HEK293 (cell line): ENCODE measurements around the gene ADCY7.

Source experiments
- CTCF ChIA-PET: fragments of 350-600 bp; formaldehyde crosslinking; extraction: SDS; loops from one replicate; lab custom pipeline; 2021; ENCODE audit warnings: antibody characterized with exemption; lab: Yijun Ruan, JAX
- POLR2A ChIA-PET: fragments of 300-600 bp; formaldehyde crosslinking; extraction: SDS; loops from one replicate; lab custom pipeline; 2020; ENCODE audit warnings: antibody characterized with exemption, inconsistent platforms; lab: Yijun Ruan, JAX
- H3K27ac ChIP-seq: fragments of 200-500 bp; sonication (Bioruptor generic); 2 replicates; pipeline ENCODE4 v1.5.1; 2014; ENCODE audit warnings: low read depth, low read length, control low read depth, inconsistent platforms; ENCODE audit errors: extremely low read depth
- H3K36me3 ChIP-seq, 2 experiments: fragments of 200-500 bp in 1 of 2; sonication (Bioruptor generic) in 1 of 2; 1 replicate in 1 of 2; 2 replicates in 1 of 2; pipeline ENCODE4 v1.5.1; 2014 to 2017; ENCODE audit warnings: inconsistent platforms in 2 of 2, low read length in 2 of 2; ENCODE audit not compliant: control insufficient read depth in 2 of 2, insufficient read depth in 1 of 2
- H3K4me1 ChIP-seq: fragments of 200-500 bp; sonication (Bioruptor generic); 2 replicates; pipeline ENCODE4 v1.5.1; 2014; ENCODE audit warnings: mild to moderate bottlenecking, low read length, inconsistent platforms; ENCODE audit not compliant: control insufficient read depth, insufficient read depth
- H3K4me3 ChIP-seq: 2 replicates; pipeline ENCODE4 v1.5.1; 2011; ENCODE audit warnings: low read depth, mild to moderate bottlenecking, control low read depth, low read length, moderate library complexity
- H3K9me3 ChIP-seq: fragments of 200-500 bp; sonication (Bioruptor generic); 2 replicates; pipeline ENCODE4 v1.5.1; 2014; ENCODE audit warnings: low read depth, low read length, inconsistent platforms; ENCODE audit not compliant: control insufficient read depth, insufficient read depth
- CTCF ChIP-seq: fragments of 450-650 bp; formaldehyde crosslinking; IDR thresholded peaks from 2 replicates; pipeline ENCODE4 v1.5.1; 2016; ENCODE audit warnings: missing biosample characterization, missing genetic modification characterization
- GLIS1 ChIP-seq: fragments of 450-650 bp; formaldehyde crosslinking; IDR thresholded peaks from 2 replicates; pipeline ENCODE4 v1.5.1; 2016; ENCODE audit warnings: missing biosample characterization, missing genetic modification characterization
- TCF7L2 ChIP-seq: IDR thresholded peaks from 2 replicates; pipeline ENCODE4 v1.6.1; 2011; ENCODE audit warnings: low read depth, mild to moderate bottlenecking, inconsistent platforms, low read length, moderate library complexity, borderline replicate concordance
- TRIM28 ChIP-seq: IDR thresholded peaks from 2 replicates; pipeline ENCODE4 v1.6.1; 2011; ENCODE audit warnings: low read length, control low read depth, borderline replicate concordance
- ZBTB26 ChIP-seq: fragments of 450-650 bp; formaldehyde crosslinking; optimal IDR thresholded peaks from 2 replicates; pipeline ENCODE3; 2016; ENCODE audit warnings: missing biosample characterization, mild to moderate bottlenecking, missing genetic modification characterization
- ZIC2 ChIP-seq: fragments of 450-650 bp; formaldehyde crosslinking; IDR thresholded peaks from 2 replicates; pipeline ENCODE4 v1.5.1; 2016; ENCODE audit warnings: missing biosample characterization, missing genetic modification characterization
- ZNF214 ChIP-seq: fragments of 450-650 bp; formaldehyde crosslinking; IDR thresholded peaks from 2 replicates; pipeline ENCODE4 v1.5.1; 2017; ENCODE audit warnings: missing biosample characterization, mild to moderate bottlenecking, missing genetic modification characterization, borderline replicate concordance
- ZNF23 ChIP-seq: fragments of 450-650 bp; formaldehyde crosslinking; IDR thresholded peaks from 2 replicates; pipeline ENCODE4 v1.5.1; 2016; ENCODE audit warnings: missing biosample characterization, missing genetic modification characterization, borderline replicate concordance
- ZNF391 ChIP-seq: fragments of 450-650 bp; formaldehyde crosslinking; IDR thresholded peaks from 2 replicates; pipeline ENCODE4 v1.5.1; 2016; ENCODE audit warnings: low read depth, missing biosample characterization, missing genetic modification characterization, borderline replicate concordance
- ZNF394 ChIP-seq: fragments of 450-650 bp; formaldehyde crosslinking; IDR thresholded peaks from 2 replicates; pipeline ENCODE4 v1.5.1; 2016; ENCODE audit warnings: missing biosample characterization, missing genetic modification characterization, mild to moderate bottlenecking, moderate library complexity, borderline replicate concordance
- ZNF48 ChIP-seq: fragments of 450-650 bp; formaldehyde crosslinking; IDR thresholded peaks from 2 replicates; pipeline ENCODE4 v1.5.1; 2016; ENCODE audit warnings: missing biosample characterization, missing genetic modification characterization
- ZNF488 ChIP-seq: fragments of 450-650 bp; formaldehyde crosslinking; IDR thresholded peaks from 2 replicates; pipeline ENCODE4 v1.5.1; 2016; ENCODE audit warnings: missing biosample characterization, missing genetic modification characterization
- ZNF501 ChIP-seq: fragments of 450-650 bp; formaldehyde crosslinking; IDR thresholded peaks from 2 replicates; pipeline ENCODE4 v1.5.1; 2016; ENCODE audit warnings: missing biosample characterization, missing genetic modification characterization
- ZNF558 ChIP-seq: fragments of 450-650 bp; formaldehyde crosslinking; IDR thresholded peaks from 2 replicates; pipeline ENCODE4 v1.5.1; 2016; ENCODE audit warnings: missing biosample characterization, missing genetic modification characterization
- TF ChIP-seq, protein P1 (sequence below): fragments of 450-650 bp; formaldehyde crosslinking; IDR thresholded peaks from 2 replicates; pipeline ENCODE4 v1.5.1; 2016; ENCODE audit warnings: missing biosample characterization, missing genetic modification characterization
- TF ChIP-seq, protein P2 (sequence below): fragments of 450-650 bp; formaldehyde crosslinking; conservative IDR thresholded peaks from 2 replicates; pipeline ENCODE4 v1.5.1; 2016; ENCODE audit warnings: low read depth, missing biosample characterization, missing genetic modification characterization
- TF ChIP-seq, protein P3 (sequence below): fragments of 450-650 bp; formaldehyde crosslinking; IDR thresholded peaks from 2 replicates; pipeline ENCODE4 v1.5.1; 2016; ENCODE audit warnings: missing biosample characterization, missing genetic modification characterization
- TF ChIP-seq, protein P4 (sequence below): fragments of 450-650 bp; formaldehyde crosslinking; IDR thresholded peaks from 2 replicates; pipeline ENCODE4 v1.5.1; 2017; ENCODE audit warnings: missing biosample characterization, missing genetic modification characterization

The ADCY7 gene

GRCh38 chr16:50298075-50298460 is 31.7 kb downstream of the ADCY7 start (continued):
- TF ChIP-seq, protein P1, sequence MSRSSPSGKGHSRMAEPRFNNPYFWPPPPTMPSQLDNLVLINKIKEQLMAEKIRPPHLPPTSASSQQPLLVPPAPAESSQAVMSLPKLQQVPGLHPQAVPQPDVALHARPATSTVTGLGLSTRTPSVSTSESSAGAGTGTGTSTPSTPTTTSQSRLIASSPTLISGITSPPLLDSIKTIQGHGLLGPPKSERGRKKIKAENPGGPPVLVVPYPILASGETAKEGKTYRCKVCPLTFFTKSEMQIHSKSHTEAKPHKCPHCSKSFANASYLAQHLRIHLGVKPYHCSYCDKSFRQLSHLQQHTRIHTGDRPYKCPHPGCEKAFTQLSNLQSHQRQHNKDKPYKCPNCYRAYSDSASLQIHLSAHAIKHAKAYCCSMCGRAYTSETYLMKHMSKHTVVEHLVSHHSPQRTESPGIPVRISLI (tag by site-specific recombination): no peak
- TF ChIP-seq ZIC2: no peak
- TF ChIP-seq, protein P2, sequence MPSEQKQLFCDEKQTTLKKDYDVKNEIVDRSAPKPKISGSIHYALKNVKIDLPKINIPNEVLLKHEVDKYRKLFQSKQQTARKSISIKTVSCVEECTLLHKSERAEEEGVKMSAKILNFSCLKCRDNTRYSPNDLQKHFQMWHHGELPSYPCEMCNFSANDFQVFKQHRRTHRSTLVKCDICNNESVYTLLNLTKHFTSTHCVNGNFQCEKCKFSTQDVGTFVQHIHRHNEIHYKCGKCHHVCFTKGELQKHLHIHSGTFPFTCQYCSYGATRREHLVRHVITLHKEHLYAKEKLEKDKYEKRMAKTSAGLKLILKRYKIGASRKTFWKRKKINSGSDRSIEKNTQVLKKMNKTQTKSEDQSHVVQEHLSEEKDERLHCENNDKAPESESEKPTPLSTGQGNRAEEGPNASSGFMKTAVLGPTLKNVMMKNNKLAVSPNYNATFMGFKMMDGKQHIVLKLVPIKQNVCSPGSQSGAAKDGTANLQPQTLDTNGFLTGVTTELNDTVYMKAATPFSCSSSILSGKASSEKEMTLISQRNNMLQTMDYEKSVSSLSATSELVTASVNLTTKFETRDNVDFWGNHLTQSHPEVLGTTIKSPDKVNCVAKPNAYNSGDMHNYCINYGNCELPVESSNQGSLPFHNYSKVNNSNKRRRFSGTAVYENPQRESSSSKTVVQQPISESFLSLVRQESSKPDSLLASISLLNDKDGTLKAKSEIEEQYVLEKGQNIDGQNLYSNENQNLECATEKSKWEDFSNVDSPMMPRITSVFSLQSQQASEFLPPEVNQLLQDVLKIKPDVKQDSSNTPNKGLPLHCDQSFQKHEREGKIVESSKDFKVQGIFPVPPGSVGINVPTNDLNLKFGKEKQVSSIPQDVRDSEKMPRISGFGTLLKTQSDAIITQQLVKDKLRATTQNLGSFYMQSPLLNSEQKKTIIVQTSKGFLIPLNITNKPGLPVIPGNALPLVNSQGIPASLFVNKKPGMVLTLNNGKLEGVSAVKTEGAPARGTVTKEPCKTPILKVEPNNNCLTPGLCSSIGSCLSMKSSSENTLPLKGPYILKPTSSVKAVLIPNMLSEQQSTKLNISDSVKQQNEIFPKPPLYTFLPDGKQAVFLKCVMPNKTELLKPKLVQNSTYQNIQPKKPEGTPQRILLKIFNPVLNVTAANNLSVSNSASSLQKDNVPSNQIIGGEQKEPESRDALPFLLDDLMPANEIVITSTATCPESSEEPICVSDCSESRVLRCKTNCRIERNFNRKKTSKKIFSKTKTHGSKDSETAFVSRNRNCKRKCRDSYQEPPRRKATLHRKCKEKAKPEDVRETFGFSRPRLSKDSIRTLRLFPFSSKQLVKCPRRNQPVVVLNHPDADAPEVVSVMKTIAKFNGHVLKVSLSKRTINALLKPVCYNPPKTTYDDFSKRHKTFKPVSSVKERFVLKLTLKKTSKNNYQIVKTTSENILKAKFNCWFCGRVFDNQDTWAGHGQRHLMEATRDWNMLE (tag by site-specific recombination): no peak
- no peak for TF ChIP-seq TRIM28
- TF ChIP-seq ZNF391 (tag by site-specific recombination): no peak
- TF ChIP-seq ZNF501 (tag by site-specific recombination): no peak
- no peak for TF ChIP-seq ZBTB26 (tag by site-specific recombination)
- no peak for TF ChIP-seq TCF7L2
- TF ChIP-seq ZNF48 (tag by site-specific recombination): no peak
- TF ChIP-seq CTCF (tag by site-specific recombination): no peak
- TF ChIP-seq ZNF488 (tag by site-specific recombination): no peak

GRCh38 chr16:50298591-50299507 is 32.5 kb downstream of the ADCY7 start:
- peaks cover 0 to 7% of the 10 kb centered on the region in 2 experiments; a peak in 1 of 3 replicates for H3K36me3 ChIP-seq
- no peaks in the 10 kb centered on the region for H3K4me1 ChIP-seq
- CTCF ChIA-PET: interaction anchor here (0.6 kb wide), 1 partner anchor 508 kb away, joined by 3 read pairs; no protein-coding TSS in a partner anchor
- no peak overlapping the region for H3K4me3 ChIP-seq
- H3K27ac ChIP-seq: no peak overlapping the region
- no peaks in the 10 kb centered on the region for H3K9me3 ChIP-seq
- POLR2A ChIA-PET: no interaction called here
- TF ChIP-seq ZNF214 (tag by site-specific recombination): no peak
- peak; percentile 62 for TF ChIP-seq ZIC2
- TF ChIP-seq, protein P3, sequence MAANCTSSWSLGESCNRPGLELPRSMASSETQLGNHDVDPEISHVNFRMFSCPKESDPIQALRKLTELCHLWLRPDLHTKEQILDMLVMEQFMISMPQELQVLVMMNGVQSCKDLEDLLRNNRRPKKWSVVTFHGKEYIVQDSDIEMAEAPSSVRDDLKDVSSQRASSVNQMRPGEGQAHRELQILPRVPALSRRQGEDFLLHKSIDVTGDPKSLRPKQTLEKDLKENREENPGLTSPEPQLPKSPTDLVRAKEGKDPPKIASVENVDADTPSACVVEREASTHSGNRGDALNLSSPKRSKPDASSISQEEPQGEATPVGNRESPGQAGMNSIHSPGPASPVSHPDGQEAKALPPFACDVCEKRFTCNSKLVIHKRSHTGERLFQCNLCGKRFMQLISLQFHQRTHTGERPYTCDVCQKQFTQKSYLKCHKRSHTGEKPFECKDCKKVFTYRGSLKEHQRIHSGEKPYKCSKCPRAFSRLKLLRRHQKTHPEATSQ (tag by site-specific recombination): no peak
- TF ChIP-seq ZNF23 (tag by site-specific recombination): no peak
- TF ChIP-seq GLIS1 (tag by site-specific recombination): peak; percentile 82
- TF ChIP-seq ZNF394 (tag by site-specific recombination): no peak
- TF ChIP-seq, protein P4, sequence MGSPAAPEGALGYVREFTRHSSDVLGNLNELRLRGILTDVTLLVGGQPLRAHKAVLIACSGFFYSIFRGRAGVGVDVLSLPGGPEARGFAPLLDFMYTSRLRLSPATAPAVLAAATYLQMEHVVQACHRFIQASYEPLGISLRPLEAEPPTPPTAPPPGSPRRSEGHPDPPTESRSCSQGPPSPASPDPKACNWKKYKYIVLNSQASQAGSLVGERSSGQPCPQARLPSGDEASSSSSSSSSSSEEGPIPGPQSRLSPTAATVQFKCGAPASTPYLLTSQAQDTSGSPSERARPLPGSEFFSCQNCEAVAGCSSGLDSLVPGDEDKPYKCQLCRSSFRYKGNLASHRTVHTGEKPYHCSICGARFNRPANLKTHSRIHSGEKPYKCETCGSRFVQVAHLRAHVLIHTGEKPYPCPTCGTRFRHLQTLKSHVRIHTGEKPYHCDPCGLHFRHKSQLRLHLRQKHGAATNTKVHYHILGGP: no peak
- TF ChIP-seq ZNF558: no peak
